HG02759 (cell line): ENCODE data around the gene CCDC14.
"Not testable (repeated sequence)": the region's sequence is repeated elsewhere in the genome, so short reads cannot be mapped to it uniquely, and the experiment has no call there.

Experiments
- ATAC-seq: cut with Tn5 transposase; IDR thresholded peaks from one replicate; pipeline ENCODE4 v1.9.1; 2021; ENCODE audit warnings: mild to moderate bottlenecking, moderate library complexity; ENCODE audit not compliant: unreplicated experiment

The CCDC14 gene

GRCh38 chr3:123960781-123961507, at the start of gene CCDC14:
Gene CCDC14, minus strand, starts transcription at chr3:123961229. Its CDS starts 56 bp downstream, at chr3:123961173.
- peak; percentile 87 for ATAC-seq

DNA sequence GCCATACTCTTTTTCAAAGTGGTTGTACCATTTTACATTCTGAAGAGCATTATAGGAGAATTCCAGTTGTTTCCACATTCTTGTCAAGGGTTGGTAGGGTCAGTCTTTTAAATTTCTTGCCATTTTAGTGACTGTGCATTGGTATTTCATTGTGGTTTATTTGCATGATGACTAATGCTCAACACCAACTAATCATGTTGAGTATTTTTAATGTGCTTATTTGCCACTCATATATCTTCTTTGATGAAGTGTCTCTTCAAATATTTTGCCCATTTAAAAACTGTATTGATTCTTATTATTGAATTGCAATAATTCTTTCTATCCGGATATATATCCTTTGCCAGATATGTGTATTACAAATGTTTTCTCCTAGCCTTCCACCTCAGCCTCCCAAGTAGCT, 47.3 kb upstream of the CCDC14 start:
- not testable (repeated sequence) for ATAC-seq

- peak; percentile 45 for ATAC-seq
Observed at GRCh38 chr3:124007186-124007585, 46.2 kb upstream of the CCDC14 start.

GRCh38 chr3:124002405-124003079, 41.5 kb upstream of the CCDC14 start:
- ATAC-seq: not testable (repeated sequence)

DNA sequence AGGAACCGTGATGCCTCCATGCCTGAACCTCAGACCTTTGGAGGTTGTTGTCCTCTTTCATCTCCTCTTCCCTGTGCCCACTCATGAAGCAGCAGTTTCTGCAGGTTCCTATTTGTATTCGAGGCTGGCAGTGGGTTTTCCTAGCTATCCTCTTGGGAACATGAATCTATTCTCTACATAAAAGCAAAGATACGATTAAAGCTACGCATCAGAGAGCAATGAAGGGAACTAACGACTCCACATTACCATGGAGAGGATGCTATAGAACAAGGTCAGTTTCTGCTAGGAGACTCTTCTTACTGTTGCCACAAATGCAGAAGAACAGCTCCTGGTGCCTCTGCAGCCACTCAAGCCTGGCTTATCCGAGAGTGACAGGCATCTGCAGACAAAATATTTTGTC, 40.3 kb upstream of the CCDC14 start:
- ATAC-seq: not testable (repeated sequence)

- ATAC-seq: no peak
Observed at GRCh38 chr3:123997543-123997942, 36.5 kb upstream of the CCDC14 start.

- no peak for ATAC-seq
Observed at GRCh38 chr3:123993818-123994217, 32.8 kb upstream of the CCDC14 start.

GRCh38 chr3:123991730-123992588, 30.9 kb upstream of the CCDC14 start, which contains the start of gene ROPN1:
Gene ROPN1, minus strand, starts transcription at chr3:123992124. Its CDS starts 11,643 bp downstream, at chr3:123980481.
- ATAC-seq: peak; percentile 67

DNA sequence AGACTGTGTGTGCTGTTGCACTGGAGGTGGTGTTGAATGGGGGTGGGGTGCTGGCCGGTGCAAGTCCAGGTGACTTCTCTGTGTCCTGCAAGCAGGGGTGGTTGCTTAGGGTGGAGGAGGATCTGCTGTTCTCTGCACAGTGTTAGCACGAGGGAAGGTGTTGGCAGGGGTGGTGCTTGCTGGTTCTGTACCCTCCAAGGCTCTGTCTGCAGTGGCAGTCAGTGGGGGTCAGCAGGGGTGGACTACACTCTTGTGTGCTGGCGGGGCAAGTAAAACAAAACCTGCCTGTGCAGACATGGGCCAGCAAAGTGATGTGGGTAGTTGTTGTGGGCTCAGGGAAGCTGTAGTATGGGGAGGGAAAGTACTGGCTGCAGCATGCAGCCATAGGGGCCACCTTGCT, 25.4 kb upstream of the CCDC14 start:
- ATAC-seq: no peak

DNA sequence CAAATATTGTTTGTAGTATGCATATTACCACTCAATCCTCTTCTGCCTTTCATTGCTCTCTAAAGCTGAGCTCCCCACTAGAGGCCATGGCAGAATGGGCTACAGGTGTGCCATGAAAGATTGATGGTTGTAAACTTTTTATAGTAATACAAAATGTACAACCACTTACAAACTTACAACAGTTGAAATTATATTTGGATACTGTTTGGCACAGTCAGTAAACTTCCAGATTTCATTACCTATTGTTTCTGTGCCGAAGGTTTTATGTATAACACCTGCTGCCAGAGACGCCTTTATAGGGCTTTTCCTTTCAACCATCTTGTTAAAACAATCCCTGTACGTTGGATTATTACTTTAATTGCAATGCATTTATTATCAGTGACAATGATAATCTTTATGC, 23.9 kb upstream of the CCDC14 start:
- ATAC-seq: no peak

- ATAC-seq: no peak
Observed at GRCh38 chr3:123984350-123984749, 23.3 kb upstream of the CCDC14 start.

GRCh38 chr3:123981317-123981716, 20.3 kb upstream of the CCDC14 start:
- not testable (repeated sequence) for ATAC-seq

- ATAC-seq: no peak
Observed at GRCh38 chr3:123980539-123980938, 19.5 kb upstream of the CCDC14 start.

DNA sequence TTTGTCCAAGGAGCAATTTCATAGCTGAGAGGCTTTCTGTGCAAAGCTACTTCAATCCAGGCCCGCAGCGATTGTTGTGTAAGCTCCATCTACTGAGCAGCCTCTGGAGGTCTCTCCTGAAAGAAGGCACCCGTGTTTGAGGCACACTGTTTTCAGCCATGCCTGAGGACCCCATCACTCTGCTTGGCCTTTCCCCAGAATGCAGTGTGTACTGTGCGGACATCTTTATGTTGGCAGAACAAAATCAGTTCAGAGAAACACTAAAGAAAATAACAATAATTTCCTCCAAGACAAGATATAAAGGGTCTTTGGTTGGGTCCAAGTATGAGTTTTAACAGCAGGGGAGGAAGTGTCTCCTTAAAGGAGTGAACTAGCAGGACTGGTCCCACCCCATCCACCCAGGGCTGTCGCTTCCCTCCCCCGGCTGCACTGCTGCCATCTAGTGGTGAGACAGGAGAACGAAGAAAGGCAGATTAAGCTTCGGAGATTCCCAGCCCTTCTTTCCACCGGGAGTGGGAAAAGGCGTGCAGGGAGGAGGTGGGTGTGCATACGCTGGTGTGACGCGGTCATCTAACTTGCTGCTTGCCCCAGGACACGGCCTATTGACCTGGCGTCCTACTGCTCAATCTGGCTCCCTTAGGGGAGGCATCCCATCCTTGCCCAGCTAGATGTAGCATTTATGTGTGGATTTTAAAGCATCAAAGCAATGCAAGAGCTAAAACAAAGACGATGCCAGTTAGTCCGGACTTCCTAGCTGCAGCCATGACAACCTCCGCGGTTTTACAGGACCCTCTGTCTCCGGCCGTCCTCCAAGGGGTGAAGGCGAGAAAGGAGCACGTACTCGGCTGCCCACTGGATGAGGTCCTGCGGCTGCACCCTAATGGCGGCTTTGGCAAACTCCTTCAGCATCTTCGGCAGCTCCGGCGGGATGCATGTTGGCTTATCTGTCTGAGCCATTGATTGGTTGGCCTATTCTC, 18.8 kb upstream of the CCDC14 start:
- peak; percentile 53 for ATAC-seq

GRCh38 chr3:123976904-123977303, 15.9 kb upstream of the CCDC14 start:
- not testable (repeated sequence) for ATAC-seq

DNA sequence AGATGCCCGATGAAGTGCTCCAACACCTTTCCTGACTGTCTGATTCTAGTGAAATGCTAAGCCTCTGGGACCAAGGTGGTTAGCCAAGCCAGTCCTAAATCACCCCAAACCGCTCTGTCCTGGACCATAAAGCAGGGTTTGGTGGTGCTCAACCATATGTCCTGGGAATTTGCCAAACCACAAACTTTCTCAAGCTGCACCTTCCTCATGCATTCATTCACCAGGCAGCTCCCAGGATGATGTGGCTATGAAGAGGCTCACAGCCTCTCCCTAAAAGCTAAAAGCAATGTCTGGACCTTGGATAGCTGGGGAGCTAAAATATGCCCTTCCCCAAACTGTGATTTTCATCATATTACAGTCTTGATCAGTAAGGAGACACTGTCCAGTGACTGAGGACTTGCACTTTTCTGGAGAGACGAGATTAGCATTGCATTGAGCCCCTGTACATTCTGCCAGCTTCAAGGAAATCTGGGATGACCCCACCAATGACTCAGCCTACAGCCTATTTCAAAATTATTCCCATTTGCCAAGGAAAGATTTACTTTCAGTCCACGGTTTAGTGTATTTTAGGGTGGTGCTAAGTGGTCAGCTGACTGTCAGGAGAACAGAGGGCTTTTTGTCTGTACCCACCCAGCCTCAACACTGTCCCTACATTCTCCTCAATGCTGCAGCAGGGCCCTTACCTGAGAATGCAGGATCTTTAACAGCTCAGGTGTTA, 15.3 kb upstream of the CCDC14 start:
- not testable (repeated sequence) for ATAC-seq

- not testable (repeated sequence) for ATAC-seq
Observed at GRCh38 chr3:123975030-123975429, 14.0 kb upstream of the CCDC14 start.

DNA sequence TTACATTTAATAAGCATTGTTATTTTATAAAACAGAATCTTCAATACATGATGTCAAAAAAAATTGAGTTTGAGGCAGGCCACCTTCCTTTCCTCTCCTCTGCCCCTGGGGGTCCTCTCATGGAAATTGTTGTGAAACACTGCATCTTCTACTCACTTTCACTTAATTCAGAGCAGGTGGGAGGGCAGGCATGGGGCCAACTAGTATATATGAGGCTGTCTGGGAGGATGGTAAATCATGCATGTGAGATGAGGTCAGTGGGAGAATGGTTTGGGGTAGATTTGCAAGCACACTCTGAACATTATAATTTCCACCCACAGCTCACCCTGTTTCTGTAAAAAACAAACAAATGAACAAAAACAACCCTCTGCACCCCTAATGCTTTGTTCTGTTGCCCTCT, 10.4 kb upstream of the CCDC14 start:
- ATAC-seq: no peak

DNA sequence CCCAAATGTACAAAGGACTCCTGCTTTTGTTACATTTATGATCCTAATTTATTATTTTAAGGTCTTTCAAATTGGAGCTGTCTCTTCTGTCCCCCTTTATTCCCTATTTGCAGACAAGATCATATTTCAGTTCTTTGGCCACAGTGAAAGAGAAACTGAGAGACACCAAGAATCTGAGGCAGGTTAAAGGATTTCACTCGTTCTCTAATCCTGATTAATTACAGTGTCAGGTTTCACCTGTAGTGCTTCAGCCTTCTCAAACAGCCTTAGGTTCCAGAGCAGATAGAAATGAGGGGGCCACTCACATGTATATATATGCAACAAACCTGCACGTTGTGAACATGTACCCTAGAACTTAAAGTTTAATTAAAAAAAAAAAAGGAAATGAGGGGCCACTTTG, 6.2 kb upstream of the CCDC14 start:
- ATAC-seq: not testable (repeated sequence)
